Ovary (tissue), 3 donors: ENCODE data around the gene SLC23A1.

Experiments used
- CTCF ChIP-seq, 3 donors: fragments of 450-650 bp in 2 of 3; fragments of 200-600 bp in 1 of 3; IDR thresholded peaks; one replicate each; pipeline versions ENCODE4 v1.5.1 to v1.8.0; 2016 to 2022; ENCODE audit warnings: antibody characterized with exemption in 3 of 3, mild to moderate bottlenecking in 1 of 3
- POLR2A ChIP-seq: fragments of 450-650 bp; IDR thresholded peaks from one replicate; pipeline ENCODE4 v1.6.1; 2017; ENCODE audit warnings: antibody characterized with exemption, mild to moderate bottlenecking, moderate library complexity
- donor health status: DM: no; HTN: no; CAD: no.

- TF ChIP-seq POLR2A (no peak), CTCF (IDR thresholded peaks at IDR 0.05) (no peak)
Observed at GRCh38 chr5:139379626-139380449, 3.3 kb downstream of the SLC23A1 start.
